ENCODE measurements around the gene SMYD3.
A peak's percentile ranks its signal among the peaks of the same experiment; 100 is the strongest.

The SMYD3 gene

DNA sequence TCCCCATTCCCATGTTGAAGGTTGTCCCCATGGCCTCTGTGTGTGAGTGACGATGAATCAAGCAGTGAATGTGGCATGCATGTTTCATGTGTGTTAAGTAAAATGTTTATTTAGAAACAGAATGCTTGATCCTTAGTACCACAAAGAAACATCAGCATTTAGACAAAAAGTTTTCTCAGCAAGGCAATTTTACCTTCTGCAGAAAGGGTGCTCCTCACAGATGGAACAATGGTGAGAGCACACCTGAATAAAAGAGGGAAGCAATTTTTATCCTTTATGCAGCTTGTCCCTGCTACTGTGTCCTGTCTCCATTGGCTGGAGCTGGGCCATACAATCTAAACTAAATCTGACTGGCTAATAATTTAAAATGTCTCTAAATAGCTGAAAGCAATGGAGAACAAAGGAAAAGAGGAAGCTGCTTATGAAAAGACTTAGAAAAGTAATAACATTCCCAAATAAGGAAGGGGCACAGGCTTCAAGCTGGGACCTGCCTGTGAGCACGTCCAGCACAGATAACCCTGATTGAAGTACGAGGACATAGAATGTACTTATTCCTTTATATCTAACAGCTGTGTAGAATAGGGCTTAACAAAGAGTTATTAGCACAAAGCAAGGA is 8.4 kb upstream of the SMYD3 start:
- no peak for DNase-seq

DNA sequence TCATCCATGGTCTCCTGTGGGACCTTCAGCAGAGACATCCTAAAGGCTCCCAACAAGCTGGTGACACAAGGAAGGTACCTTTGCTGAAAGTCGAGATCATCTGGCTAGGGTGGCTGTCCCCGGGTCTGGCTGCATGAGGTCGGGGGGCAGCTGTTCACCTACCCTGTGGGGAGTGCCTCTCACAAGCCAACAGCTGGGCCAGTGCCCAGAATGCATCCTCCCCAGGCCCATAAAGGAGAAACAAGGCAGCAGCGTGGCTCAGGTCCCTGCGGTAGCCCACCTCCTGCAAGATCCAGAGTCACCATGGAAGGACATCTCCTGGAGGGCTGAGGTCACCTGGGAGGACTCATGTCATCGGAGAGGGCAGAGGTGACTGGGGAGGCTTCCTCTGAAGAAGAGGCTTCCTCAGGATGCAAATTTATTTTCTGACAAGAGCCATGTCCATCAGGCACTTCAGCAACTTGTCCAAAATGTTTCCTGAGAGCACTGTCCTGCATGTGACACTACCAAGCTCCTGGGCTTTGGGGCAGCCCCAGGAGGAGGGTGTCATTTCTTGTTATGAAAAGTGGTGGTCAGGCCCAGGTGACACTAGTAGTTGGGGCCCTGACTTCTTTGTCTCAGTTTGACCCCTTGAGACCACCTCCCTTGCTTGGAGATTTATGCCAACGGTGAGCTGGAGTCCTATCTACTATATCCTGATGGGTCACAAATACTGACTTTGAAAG is 6.7 kb upstream of the SMYD3 start:
- DNase-seq: no peak

DNA sequence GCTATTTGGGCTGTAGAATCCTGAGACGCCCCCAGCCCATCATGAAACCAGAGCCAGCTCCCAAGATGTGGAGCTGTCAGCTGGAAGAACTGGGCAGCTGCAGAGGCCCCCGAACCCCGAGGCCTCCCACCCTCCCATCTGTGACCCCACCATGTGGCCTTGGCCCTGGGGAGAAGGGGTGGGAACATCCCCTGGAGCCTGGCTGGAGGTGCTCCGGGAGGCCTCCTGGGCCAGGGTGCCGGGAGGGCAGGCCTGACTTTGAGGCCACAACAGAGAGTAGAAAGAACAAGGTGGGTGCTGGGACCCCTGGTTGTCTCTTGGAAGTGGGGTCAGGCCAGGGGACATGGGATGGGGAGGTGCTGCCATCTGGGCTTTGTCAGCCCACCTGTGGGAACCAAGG is 6.0 kb upstream of the SMYD3 start:
- DNase-seq: no peak

DNA sequence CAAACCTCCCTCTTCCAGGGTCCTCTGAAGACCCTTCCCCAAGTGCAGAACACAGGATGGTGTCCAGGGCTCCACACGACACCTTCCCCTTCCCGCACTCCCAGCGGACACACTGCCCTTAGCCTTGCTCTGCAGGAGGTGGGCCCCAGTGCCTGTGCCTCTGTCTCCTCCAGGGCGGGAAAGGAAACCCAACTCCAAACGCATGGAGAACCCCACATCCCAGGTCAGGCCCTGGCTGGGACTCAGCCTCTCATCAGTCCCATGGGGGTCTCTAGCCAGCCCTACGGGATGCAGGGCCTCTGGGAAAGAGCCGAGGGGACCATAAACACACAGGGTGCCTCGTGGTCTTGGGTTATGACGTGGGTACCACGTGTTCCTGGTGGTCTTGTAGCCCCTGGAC is 5.6 kb upstream of the SMYD3 start:
- no peak for DNase-seq

DNA sequence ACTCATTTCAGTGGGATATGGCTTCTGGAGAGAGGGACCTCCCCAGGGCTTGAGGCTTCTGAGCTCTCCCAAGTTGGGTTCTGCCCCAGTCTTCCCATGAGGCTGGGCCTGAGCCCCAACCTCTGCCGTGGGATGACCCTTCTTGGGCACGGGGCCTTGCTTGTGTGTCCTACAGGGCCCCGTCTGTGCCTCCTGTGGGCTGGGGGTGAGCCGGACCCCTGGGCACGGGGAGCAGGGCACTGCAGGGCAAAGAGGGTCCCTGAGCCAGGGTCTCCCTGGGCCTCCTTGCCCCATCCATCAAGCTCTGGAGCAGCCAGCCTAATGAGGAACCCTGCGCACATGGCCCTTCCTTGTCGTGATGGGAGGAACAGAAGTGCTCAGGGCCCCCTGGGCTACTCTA is 5.2 kb upstream of the SMYD3 start:
- DNase-seq: no peak

DNA sequence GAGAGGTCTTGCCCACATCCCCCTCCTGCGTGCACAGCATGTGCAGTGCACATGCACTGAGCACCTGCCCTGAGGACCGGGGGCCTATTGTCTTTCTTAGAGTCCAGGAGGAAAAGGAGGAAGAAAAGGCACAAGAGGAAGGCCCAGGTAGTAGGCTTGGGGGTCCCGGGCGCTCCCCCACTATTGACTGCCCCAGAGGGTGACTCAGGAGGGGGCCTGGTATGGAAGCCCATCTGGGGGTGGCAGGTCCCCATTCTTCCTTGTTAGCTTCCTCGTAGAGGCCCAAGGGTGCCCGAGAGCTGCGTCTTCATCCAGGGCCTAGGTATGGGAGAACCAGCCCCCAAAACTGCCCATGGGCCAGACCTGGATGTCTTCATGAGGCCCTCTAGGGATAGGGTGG is 4.1 kb upstream of the SMYD3 start:
- DNase-seq: no peak

DNA sequence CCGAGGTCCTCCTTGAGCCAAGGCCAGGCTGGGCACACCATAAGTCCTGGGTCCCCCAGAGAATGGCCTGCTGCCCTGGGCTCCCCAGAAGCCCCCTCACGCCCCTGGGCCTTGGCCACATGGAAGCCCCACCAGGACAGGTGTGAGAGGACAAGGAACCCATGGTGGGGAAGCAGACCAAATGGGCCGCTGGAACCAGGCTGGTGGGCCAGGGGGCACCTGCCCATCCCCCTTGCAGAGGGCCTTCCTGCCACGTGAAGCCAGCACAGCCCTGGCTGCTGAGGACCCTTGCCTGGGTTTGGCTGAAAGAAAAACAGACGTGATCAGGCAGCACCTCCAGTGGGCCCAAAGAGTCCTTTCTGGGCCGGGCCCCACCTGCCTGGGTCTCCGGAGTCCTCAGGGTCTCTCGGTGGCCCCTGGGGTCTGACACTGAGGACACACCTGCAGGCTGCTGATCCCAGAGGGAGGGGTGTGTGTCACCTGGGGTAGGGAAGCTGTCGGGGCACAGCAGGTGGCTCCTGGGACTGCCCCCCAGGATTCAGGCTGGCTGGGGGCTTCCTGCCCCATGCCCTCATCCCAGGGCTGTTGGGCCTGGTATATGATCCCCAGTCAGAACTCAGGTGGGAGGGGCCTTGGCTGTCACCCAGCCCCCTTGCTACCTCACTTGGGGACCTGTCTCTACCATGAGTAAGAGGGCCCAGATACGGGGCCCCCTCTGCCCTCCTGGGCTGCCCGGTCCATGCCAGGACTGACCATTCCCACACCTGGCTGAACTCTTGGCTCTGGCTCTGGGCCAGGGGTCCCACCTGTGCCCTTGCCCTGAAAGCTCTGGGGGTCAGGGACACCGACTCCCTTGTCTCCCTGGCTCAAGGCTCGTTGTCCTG is 3.3 kb upstream of the SMYD3 start:
- DNase-seq: no peak

DNA sequence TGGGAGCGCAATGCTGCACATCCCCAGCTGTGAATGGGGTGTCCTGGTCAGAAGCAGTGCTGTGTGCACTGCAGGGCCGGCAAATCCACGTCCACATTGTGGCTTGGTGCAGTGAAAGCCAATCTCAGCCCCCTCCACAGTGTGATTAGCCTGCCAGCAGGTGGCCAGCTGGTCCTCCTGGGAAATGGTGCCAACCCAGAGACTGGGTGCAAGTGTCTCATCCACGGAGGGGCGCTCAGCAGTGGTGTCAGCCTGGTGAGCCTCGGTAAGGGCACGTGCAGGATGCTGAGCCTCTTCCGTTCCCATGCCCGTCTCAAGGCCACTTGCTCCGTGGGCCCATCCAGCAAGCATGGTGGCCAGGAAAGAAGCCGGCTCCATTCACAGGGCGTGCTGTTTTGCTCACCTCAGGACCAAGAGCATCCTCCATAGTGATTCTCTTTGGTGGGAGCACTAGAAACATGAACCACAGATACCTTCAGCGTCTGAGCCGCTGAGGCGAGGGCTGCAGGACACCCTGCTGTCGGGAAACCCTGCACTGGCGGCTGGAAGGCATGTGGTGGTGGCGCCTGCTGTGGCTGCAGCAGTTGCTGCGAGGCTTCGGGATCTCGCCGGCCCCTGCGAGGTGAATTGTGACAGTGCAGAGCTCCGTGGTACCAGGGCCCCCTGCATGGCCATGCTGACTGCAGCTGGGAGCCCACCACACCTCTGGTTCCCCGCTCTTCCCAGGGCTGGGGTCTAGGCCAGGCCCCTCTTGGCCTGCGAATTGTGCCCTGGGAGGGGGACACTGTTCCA is 2.0 kb upstream of the SMYD3 start:
- no peak for DNase-seq

DNA sequence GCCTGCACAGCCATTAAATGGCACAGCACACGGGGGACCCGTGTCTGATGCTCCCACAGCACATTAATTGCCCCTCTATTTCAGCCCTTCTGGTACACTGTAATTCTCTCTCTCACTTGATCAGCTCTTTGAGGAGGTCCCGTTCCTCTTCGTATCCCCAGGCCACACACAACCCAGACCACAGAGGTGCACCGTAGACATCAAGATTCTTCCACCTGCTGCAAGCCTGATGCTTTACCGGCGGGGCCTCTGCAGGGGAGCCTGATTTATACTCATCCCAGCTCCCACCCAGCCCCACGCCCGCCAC is 759 bp downstream of the SMYD3 start:
- no peak for DNase-seq

DNA sequence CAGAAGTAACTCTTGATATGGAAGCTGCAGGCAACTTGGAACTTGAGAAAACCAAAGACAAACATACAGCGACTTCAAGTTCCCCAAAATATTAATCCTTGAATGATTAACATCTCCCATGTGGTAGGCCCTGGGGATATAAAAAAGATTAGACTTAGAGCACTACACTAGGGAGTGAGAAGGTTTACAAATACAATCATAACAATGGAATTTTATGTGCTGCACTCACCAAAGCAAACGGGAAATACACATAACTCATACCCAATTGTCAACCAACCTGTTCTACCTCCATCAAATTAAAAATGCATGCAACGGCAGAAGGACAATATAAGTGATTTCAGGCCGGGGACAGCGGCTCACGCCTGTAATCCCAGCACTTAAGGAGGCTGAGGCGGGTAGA is 3.7 kb downstream of the SMYD3 start:
- no peak for DNase-seq

DNA sequence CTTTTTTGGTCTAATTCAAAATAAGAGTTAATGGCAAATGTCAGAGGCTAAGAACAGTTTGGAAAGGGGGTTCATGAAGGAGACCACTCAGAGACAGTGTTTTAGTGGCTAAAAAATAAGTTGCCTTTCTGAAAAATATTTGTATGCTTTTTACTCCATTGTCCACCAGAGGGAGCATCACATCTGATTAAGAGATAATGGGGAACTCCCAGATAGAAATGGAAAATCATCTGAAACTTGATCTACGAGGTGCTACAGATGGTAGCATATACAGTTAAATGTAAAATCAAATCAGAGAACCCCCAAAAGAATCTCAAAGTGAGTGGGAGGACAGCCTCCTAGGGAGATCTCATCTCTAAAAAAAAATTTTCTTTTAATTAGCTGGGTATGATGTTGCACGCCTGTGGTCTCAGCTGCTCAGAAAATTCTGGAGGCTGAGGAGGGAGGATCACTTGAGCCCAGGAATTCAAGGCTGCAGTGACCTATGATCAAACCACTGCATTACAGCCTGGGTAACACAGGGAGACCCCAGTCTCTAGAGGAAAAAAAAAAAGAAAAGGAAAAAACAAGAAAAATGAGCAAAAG is 9.7 kb downstream of the SMYD3 start:
- DNase-seq: peak in 1 of 2 donors; percentile 55

DNA sequence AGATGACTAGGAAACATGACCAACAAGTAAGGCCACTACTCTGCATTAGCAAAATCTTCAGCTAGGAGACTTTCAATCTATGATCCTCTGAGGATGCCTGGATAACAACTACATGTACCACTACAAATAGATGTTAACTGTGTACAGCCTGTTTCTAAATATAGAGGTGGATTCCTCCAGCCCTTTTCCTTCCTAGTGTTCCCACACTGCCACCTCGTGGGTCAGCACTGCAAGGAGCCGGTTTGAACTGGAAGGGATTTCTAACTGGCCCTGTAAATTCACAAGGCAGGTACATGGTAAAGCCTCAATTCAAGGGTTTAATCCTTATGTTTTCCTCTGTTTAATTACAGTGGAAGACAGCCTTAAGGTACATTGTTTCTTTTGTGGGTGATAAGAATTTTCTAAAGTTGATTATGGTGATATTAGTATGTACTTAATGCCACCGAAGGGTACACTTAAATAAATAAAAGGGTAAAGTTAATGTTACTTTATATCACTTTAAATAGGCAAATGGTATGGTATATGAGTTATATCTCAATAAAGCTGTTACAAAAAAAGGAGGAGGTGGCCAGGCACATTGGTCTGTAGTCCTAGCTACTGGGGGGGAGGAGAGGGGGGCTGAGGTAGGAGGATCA is 14.4 kb downstream of the SMYD3 start:
- DNase-seq: peak; percentile 48 to 74

DNA sequence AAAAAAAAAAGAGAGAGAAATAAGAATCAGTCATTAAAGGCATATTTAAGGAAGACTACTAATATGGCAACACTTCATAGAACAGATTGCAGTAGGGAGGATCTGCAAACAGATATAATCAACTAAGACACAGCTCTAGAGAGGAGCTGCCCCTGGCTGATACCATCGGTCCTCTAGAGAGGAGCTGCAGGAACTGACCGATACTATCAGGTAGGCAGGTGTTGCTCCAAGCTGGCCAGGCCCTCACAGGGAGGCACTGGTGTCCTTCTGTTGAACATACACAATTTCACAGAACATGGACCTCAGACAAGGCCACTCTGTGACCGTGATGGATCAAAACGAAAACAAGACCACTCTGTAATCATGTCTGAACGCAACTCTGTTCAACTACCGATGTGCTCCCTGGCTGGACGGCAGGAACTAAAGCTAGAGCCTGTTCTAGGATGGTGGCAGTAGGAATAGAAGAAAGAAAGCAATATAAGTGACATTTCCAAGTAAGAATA is 15.5 kb downstream of the SMYD3 start:
- no peak for DNase-seq

DNA sequence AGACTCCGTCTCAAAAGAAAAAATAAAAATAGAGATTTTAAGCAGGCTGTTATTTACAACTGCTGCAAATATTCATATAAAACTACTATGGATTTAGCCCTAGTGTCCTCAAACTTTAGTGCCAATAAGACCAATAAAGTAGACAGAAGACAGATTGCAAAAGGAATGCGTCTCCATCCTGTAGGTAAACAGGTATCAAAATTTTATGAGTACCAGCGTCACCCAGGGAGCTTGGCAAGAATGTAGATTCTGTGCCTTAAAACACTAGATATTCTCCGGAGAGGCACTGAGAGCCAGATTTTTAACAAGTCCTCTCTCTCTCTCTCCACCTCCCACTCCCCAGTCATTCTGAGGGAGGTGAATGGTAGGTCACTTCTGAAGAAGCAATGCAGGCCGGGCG is 18.4 kb downstream of the SMYD3 start:
- DNase-seq: no peak

DNA sequence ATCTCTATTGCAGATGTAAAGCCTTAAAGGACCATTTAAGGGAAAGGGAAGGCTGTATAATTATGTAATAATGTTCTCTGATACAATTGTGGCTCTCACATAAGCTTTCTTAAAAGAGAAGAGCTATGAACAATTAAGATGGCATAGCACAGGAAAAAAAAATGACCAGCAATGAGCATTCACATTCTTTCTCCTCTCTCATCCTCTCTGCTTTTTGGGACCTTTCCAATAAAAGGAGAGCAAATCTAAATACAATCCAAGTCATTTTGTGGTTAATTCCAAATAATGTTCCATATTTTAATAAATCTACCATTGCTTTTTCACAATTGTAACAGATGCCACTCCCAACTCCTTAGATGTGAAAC is 23.5 kb downstream of the SMYD3 start:
- DNase-seq: no peak

DNA sequence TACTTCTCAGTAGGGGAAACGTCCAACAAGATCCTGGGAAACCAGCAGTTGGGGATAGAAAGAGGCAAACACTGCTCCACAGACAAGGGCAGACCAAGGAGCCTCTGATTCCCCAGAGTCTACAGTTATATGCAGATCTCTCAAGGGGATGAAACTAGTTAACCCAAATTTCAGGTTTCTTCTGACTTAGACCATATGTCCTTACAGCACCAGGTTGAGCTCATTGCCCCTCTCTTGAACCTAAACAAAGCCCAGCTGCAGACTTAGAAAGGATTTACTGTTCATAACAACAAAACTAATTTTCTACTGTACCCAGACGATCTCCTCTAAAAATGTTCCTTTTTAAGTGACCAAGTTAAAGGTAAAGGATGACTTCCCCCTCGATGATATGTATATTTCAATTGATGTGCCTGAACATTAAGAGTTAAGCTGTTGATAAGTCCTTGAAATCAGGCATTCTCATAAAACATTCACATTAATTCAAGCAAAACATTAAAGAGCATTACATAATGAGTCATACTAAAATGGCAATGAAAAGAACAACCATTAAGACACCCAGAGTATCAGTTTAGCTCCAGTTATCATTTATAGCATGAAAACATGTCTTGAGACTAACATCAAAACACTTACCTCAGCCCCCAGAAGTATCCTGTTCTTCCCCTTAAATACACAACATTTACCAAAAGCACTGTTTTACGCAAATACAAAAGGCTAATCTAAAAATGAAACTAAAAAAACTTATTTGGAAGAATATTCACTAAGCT is 24.1 kb downstream of the SMYD3 start:
- DNase-seq: no peak

DNA sequence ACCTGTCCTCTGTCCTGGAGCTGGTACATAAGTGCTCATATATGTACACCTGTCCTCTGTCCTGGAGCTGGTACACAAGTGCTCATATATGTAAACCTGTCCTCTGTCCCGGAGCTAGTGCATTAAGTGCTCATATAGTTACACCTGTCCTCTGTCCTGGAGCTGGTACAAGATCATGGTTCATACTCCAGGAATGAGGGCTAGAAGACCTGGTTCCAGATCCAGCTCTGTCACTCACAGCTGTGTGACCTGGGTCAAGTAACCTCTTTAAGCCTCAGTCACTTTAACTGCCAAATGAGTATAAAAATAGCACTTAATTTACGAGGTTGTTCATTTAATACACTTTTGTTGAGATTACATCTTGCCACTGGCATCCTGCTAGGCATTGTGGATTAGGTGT is 28.0 kb downstream of the SMYD3 start:
- no peak for DNase-seq

DNA sequence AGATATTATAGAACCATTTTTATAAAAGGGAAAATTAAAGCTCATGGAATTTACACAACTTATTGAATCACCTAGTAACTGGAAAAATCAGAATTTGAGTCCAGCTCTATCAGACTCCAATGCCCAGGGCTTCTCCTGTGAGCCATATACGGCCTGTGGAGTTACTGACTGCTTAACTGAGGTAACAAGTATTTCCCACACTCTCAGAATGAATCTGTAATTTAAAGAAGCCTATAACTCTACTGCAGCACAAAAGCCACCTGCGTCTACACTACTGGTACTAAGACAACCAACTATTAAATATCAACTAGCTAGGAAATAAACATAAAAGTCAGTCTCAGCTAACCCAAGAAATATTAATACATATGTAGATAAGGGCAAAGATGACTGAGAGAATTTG is 29.4 kb downstream of the SMYD3 start:
- no peak for DNase-seq

DNA sequence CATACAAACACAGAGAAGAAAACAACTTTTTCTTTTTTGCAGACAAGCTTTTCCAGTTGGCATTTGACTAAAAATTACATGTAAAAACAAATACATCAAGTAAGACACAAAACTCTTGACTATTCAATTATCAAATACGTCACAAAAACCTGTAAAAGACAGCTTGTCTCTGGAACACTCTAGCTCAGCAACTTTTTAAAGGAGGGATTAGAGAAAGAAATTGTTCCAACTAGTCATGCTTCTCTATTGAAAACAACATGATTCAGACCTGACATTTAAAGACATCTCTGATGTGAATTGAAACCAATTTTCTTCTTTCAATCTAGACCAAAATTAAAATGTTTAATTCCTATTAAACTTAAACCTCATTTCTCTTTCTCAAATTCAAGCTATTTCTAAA is 30.3 kb downstream of the SMYD3 start:
- DNase-seq: no peak

DNA sequence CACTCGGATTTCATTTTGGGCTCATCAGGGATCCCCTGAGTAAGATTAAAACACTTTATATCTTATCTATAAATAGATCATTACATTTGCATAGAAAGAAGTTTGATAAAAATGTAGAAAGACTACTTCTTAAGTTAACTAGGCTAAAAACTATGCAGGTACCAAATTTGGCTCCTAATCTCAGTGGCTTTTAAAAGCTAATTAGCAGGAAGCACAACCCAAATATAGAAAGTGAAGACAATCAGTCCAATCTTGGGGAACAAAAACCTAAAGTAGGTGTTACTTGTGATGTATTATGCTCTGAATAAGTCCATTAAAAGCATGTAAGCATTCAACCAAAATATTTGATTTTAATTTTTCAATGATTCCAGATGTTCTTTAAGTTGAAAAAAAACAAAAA is 35.4 kb downstream of the SMYD3 start:
- no peak for DNase-seq

DNA sequence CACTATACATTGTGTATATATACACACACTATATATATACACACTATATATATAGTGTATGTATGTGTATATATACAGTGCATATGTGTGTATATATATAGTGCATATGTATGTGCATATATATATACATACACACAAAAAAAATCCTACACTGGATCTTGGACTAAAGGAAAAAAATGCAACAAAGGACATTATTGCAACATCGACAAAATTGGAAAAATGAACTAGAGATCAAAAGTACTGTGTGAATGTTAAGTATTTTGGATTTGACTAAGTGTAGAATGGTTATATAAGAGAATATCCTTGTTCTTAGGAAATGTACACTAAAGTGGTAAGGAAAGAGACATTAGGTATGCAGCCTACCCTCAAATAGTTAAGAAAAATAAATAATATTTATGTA is 36.5 kb downstream of the SMYD3 start:
- DNase-seq: no peak

DNA sequence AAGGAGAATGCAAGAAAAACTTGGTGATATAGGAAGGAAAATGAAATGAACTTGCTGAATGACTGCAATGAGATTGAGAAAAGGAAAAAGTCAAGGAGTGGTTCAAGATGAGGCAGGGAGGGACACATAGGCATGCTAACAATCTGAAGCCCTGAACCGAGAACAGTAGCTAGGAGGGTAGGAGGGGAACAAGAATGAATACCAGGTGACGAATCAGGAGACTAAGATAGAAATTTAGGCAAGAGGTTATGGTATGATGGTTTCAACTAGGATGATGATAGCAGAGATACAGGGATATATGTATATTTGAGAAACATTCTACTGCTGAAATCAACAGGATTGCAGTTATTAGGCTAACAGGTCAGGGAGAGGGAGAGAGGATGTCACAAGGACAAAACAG is 44.1 kb downstream of the SMYD3 start:
- no peak for DNase-seq

Measured in hippocampal formation (tissue), 2 donors.